Astrocyte of the spinal cord (primary cell): Measurements from ENCODE around the gene FAM110A.

Experiments used
- DNase-seq: peaks from one replicate; pipeline ENCODE4 v3.0.0; 2011; ENCODE audit warnings: low read depth, low spot score
- H3K4me3 ChIP-seq: 2 replicates; pipeline ENCODE4 v1.5.1; 2011; ENCODE audit warnings: low read depth, mild to moderate bottlenecking, low read length, moderate library complexity
- CTCF ChIP-seq: IDR thresholded peaks from 2 replicates; pipeline ENCODE4 v1.5.1; 2012; ENCODE audit warnings: low read depth, mild to moderate bottlenecking, low read length, inconsistent platforms
- in situ Hi-C: cut with HindIII; loops from 2 replicates; pipeline ENCODE4 v1.10.0; 2017; ENCODE audit warnings: low sequenced_read_pairs

FAM110A gene

GRCh38 chr20:881783-882144 is 48.2 kb downstream of the FAM110A start:
- in situ Hi-C loops: no loop called here
- no peak overlapping the region for H3K4me3 ChIP-seq
- TF ChIP-seq CTCF: no peak
- no peak for DNase-seq

- peak; percentile 14 for TF ChIP-seq CTCF
- DNase-seq: peak; percentile 12
- in situ Hi-C loops: no loop called here
- no peak overlapping the region for H3K4me3 ChIP-seq
These were observed 51.8 kb downstream of the FAM110A start for GRCh38 chr20:884983-885952.

- in situ Hi-C loops: no loop called here
- TF ChIP-seq CTCF: no peak
- no peak for DNase-seq
These were observed 53.6 kb downstream of the FAM110A start for GRCh38 chr20:887137-887536.

GRCh38 chr20:888057-888456 is 54.5 kb downstream of the FAM110A start:
- in situ Hi-C loops: no loop called here
- no peak for TF ChIP-seq CTCF
- no peak for DNase-seq
- H3K4me3 ChIP-seq: no peak overlapping the region

More at GRCh38 chr20:887137-887536, 53.6 kb downstream of the FAM110A start:
- H3K4me3 ChIP-seq: no peak overlapping the region

GRCh38 chr20:889106-889505 is 55.6 kb downstream of the FAM110A start:
- in situ Hi-C loops: no loop called here
- DNase-seq: no peak
- no peak overlapping the region for H3K4me3 ChIP-seq
- TF ChIP-seq CTCF: no peak

- TF ChIP-seq CTCF: no peak
- in situ Hi-C loops: no loop called here
- H3K4me3 ChIP-seq: no peak overlapping the region
- DNase-seq: no peak
These were observed 56.5 kb downstream of the FAM110A start for GRCh38 chr20:889932-890463.
